CD14-positive monocyte (primary cell): ENCODE data around the gene TMEM187. TPM values are rescaled to one million over a fixed set of nuclear protein-coding genes. Genes with fewer than 3 reads are reported as not detected.

Experiments
- DNase-seq, 3 donors: peaks; one replicate each; pipeline ENCODE4 v3.0.0-alpha.2; 2011 to 2022
- H2AFZ ChIP-seq: 2 replicates; pipeline ENCODE4 v1.6.0; 2012; ENCODE audit warnings: mild to moderate bottlenecking, low read depth, low read length, inconsistent platforms; ENCODE audit not compliant: insufficient read depth, poor library complexity, severe bottlenecking
- H3K27ac ChIP-seq, 2 donors: 1 replicate in 1 of 2; 2 replicates in 1 of 2; pipeline ENCODE4 v1.5.1; 2012 to 2013; ENCODE audit warnings: low read length in 2 of 2, control low read depth in 1 of 2, inconsistent platforms in 1 of 2, low read depth in 1 of 2, mild to moderate bottlenecking in 1 of 2
- H3K27me3 ChIP-seq, 2 donors: one replicate each; pipeline versions ENCODE4 v1.6.0 to v1.6.1; 2011 to 2013; ENCODE audit warnings: low read length in 2 of 2; ENCODE audit not compliant: control insufficient read depth in 2 of 2, insufficient read depth in 2 of 2
- H3K36me3 ChIP-seq, 2 donors: replicated peaks in 1 of 2; 1 replicate in 1 of 2; 2 replicates in 1 of 2; pipeline versions ENCODE4 v1.5.1 to v1.6.1; 2012 to 2013; ENCODE audit warnings: low read length in 2 of 2, control low read depth in 1 of 2, inconsistent platforms in 1 of 2, mild to moderate bottlenecking in 1 of 2; ENCODE audit not compliant: insufficient read depth in 2 of 2, control insufficient read depth in 1 of 2
- H3K4me1 ChIP-seq, 2 donors: 1 replicate in 1 of 2; 2 replicates in 1 of 2; pipeline versions ENCODE4 v1.5.1 to v1.6.1; 2012 to 2013; ENCODE audit warnings: low read length in 2 of 2, control low read depth in 1 of 2, inconsistent platforms in 1 of 2, mild to moderate bottlenecking in 1 of 2, moderate library complexity in 1 of 2; ENCODE audit not compliant: insufficient read depth in 2 of 2, control insufficient read depth in 1 of 2
- H3K4me2 ChIP-seq: replicated peaks from 2 replicates; pipeline ENCODE3; 2012; ENCODE audit warnings: low read length, moderate library complexity, mild to moderate bottlenecking; ENCODE audit not compliant: poor library complexity, severe bottlenecking; ENCODE audit errors: extremely low read depth
- H3K4me3 ChIP-seq, 3 experiments: fragments of 200-600 bp in 1 of 3; sonication (generic) in 1 of 3; replicated peaks in 1 of 3; 1 replicate in 2 of 3; 2 replicates in 1 of 3; pipeline ENCODE4 v1.5.1; 2011 to 2013; ENCODE audit warnings: low read length in 3 of 3, mild to moderate bottlenecking in 3 of 3, control low read depth in 2 of 3, low read depth in 2 of 3, inconsistent platforms in 1 of 3, moderate library complexity in 1 of 3
- H3K79me2 ChIP-seq: 2 replicates; pipeline ENCODE4 v1.6.0; 2012; ENCODE audit warnings: mild to moderate bottlenecking, control low read depth, inconsistent platforms, low read length, moderate library complexity; ENCODE audit not compliant: insufficient read depth
- H3K9ac ChIP-seq: 2 replicates; pipeline ENCODE4 v1.6.0; 2017; ENCODE audit warnings: low read length, mild to moderate bottlenecking; ENCODE audit not compliant: insufficient read depth, poor library complexity, severe bottlenecking
- H3K9me3 ChIP-seq, 2 donors: replicated peaks in 1 of 2; 1 replicate in 1 of 2; 2 replicates in 1 of 2; pipeline versions ENCODE4 v1.5.1 to v1.6.1; 2012 to 2013; ENCODE audit warnings: low read length in 2 of 2, control low read depth in 1 of 2; ENCODE audit not compliant: control insufficient read depth in 1 of 2, insufficient read depth in 1 of 2
- H4K20me1 ChIP-seq: 2 replicates; pipeline ENCODE4 v1.6.0; 2012; ENCODE audit warnings: mild to moderate bottlenecking, low read length, control low read depth, moderate library complexity; ENCODE audit not compliant: insufficient read depth
- H3K27ac Mint-ChIP-seq, 7 donors: one replicate each; pipeline ENCODE4 v1.8.0; 2020; ENCODE audit warnings: mild to moderate bottlenecking in 7 of 7, mixed read lengths in 7 of 7, moderate library complexity in 6 of 7, inconsistent platforms in 2 of 7
- H3K27me3 Mint-ChIP-seq, 3 donors: one replicate each; pipeline ENCODE4 v1.8.0; 2021 to 2022; ENCODE audit warnings: low read depth in 3 of 3, mild to moderate bottlenecking in 3 of 3, mixed read lengths in 3 of 3, moderate library complexity in 3 of 3, inconsistent platforms in 1 of 3
- H3K36me3 Mint-ChIP-seq, 2 donors: one replicate each; pipeline ENCODE4 v1.8.0; 2020; ENCODE audit warnings: mixed read lengths in 2 of 2, inconsistent platforms in 1 of 2, mild to moderate bottlenecking in 1 of 2
- H3K4me1 Mint-ChIP-seq: one replicate; pipeline ENCODE4 v1.8.0; 2020; ENCODE audit warnings: mild to moderate bottlenecking, mixed read lengths
- H3K4me3 Mint-ChIP-seq, 2 donors: one replicate each; pipeline ENCODE4 v1.8.0; 2020; ENCODE audit warnings: mild to moderate bottlenecking in 2 of 2, mixed read lengths in 2 of 2, moderate library complexity in 1 of 2
- H3K9me3 Mint-ChIP-seq, 7 donors: one replicate each; pipeline ENCODE4 v1.8.0; 2020 to 2022; ENCODE audit warnings: mixed read lengths in 7 of 7, mild to moderate bottlenecking in 6 of 7, moderate library complexity in 6 of 7, inconsistent platforms in 2 of 7
- WGBS: methylation state at CpG from one replicate; pipeline ENCODE4 v1.1.5; 2013; ENCODE audit warnings: missing lambda C conversion rate; ENCODE audit not compliant: insufficient coverage; 5-methylcytosine and 5-hydroxymethylcytosine counted together
- intact Hi-C, 2 donors: fragments of 100-400 bp; cut with micrococcal nuclease; formaldehyde crosslinking; loops; one replicate each; pipeline versions ENCODE4 v1.15.0 to v1.15.1; 2023
- polyA plus RNA-seq, 3 donors: library from polyadenylated mRNA; depleted of rRNA in 1 of 3; unstranded in 2 of 3; stranded (reverse) in 1 of 3; fragments of 300-500 nt in 2 of 3; fragments of >200 nt in 1 of 3; fragmentation: Illumina TruSeq in 2 of 3; gene quantifications; 1 replicate in 2 of 3; 2 replicates in 1 of 3; pipeline ENCODE4 v1.2.3, GENCODE V29; 2012 to 2021
- TF ChIP-seq, protein P1 (sequence below): fragments of 200-600 bp; IDR thresholded peaks from one replicate; pipeline ENCODE4 v1.8.0; 2022; ENCODE audit warnings: antibody characterized with exemption, mild to moderate bottlenecking

Gene TMEM187
- polyA plus RNA-seq, 3 donors = 2.8 to 10.3 (median 4.9) TPM

DNA sequence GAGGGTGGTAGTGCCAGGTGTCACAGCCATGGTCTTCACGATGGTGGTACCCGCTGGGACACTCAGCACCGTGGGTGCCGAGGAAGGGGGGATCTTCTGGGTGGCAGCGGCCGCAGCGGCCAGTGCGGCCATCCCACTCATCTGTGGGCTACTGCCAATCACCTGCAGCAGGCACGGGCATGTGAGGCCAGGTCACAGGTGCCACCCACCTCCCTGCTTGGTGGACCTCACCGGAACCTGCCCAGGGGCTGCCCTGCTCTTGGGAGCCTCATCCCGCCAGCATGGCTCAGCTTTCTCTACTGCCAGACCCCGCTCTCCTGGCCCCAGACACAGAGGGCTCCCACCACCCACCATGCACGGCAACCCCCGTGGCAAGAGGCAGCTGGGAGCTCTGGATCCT is 13.9 kb upstream of the TMEM187 start:
- H3K4me3 ChIP-seq = no peak overlapping the region
- no peak overlapping the region for H2AFZ ChIP-seq
- peaks cover 67 to 97% of the 10 kb centered on the region in 2 donors for H3K36me3 Mint-ChIP-seq
- H3K4me1 Mint-ChIP-seq = no peaks in the 10 kb centered on the region
- WGBS = 100% methylated on average over 5 of the region's 14 CpGs
- no peaks in the 10 kb centered on the region for H3K9me3 ChIP-seq
- no peaks in the 10 kb centered on the region for H3K27me3 ChIP-seq
- H3K27me3 Mint-ChIP-seq = peaks cover 0 to 24% (median 0%) of the 10 kb centered on the region in 3 donors
- H3K4me1 ChIP-seq = no peaks in the 10 kb centered on the region
- H3K4me3 Mint-ChIP-seq = no peak overlapping the region
- H3K9ac ChIP-seq = no peak overlapping the region
- no peak overlapping the region for H3K27ac ChIP-seq
- intact Hi-C loops = loop anchor here in 1 of 2 donors (10.0 kb wide), 1 partner anchor 194 kb away; the partner anchor contains the start of gene PLXNB3
- TF ChIP-seq, protein P1, sequence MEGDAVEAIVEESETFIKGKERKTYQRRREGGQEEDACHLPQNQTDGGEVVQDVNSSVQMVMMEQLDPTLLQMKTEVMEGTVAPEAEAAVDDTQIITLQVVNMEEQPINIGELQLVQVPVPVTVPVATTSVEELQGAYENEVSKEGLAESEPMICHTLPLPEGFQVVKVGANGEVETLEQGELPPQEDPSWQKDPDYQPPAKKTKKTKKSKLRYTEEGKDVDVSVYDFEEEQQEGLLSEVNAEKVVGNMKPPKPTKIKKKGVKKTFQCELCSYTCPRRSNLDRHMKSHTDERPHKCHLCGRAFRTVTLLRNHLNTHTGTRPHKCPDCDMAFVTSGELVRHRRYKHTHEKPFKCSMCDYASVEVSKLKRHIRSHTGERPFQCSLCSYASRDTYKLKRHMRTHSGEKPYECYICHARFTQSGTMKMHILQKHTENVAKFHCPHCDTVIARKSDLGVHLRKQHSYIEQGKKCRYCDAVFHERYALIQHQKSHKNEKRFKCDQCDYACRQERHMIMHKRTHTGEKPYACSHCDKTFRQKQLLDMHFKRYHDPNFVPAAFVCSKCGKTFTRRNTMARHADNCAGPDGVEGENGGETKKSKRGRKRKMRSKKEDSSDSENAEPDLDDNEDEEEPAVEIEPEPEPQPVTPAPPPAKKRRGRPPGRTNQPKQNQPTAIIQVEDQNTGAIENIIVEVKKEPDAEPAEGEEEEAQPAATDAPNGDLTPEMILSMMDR = no peak
- DNase-seq = no peak
- H3K79me2 ChIP-seq = peaks cover 24% of the 10 kb centered on the region
- peaks cover 98% of the 10 kb centered on the region for H4K20me1 ChIP-seq
- H3K36me3 ChIP-seq = peaks cover 89 to 100% of the 10 kb centered on the region in 2 donors
- H3K4me2 ChIP-seq = no peak overlapping the region
- no peak overlapping the region for H3K27ac Mint-ChIP-seq
- peaks cover 0 to 13% (median 0%) of the 10 kb centered on the region in 7 donors for H3K9me3 Mint-ChIP-seq

DNA sequence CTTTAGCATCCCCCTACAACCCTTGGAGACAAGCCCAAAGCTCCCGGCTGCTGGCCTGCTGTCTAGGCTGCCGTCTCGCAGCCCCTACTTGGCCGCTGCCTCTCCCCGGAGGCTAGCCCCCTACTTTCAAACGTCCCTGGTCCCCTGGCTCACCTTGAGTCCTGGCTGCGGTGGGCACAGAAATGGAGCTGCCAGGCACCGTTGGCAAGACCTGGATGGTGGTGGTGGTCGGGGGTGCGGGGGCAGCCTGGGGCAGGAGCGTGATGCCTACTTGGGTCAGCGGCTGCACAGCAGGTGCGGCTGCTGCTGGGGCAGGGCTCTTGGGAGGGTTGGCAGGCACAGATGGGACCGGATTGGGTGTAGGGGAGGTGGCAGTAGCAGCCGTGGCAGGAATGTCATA is 12.9 kb upstream of the TMEM187 start:
- Histone ChIP-seq H3K27me3 (no peaks in the 10 kb centered on the region), H3K4me3 (no peak overlapping the region), H2AFZ (no peak overlapping the region), H3K36me3 (peaks cover 97 to 100% of the 10 kb centered on the region in 2 donors), H3K4me1 (no peaks in the 10 kb centered on the region), H4K20me1 (peaks cover 98% of the 10 kb centered on the region), H3K79me2 (peaks cover 35% of the 10 kb centered on the region), H3K27ac (no peak overlapping the region), H3K9me3 (no peaks in the 10 kb centered on the region), H3K9ac (no peak overlapping the region), H3K4me2 (no peak overlapping the region)
- TF ChIP-seq, protein P1 = no peak
- Mint-ChIP-seq H3K36me3 (peaks cover 66 to 99% of the 10 kb centered on the region in 2 donors), H3K27me3 (peaks cover 0 to 24% (median 0%) of the 10 kb centered on the region in 3 donors), H3K9me3 (peaks cover 0 to 12% (median 0%) of the 10 kb centered on the region in 7 donors), H3K27ac (peak overlapping the region in 1 of 7 donors; percentile 70), H3K4me1 (no peaks in the 10 kb centered on the region), H3K4me3 (no peak overlapping the region)
- no peak for DNase-seq
- WGBS = 95% methylated on average over 4 of the region's 15 CpGs
- intact Hi-C loops = loop anchor here in 1 of 2 donors (10.0 kb wide), 1 partner anchor 195 kb away; the partner anchor contains the start of gene PLXNB3
